Sigmoid colon (tissue), 7 donors: ENCODE results near the gene ATP1A1. TPM values are rescaled to one million over a fixed set of nuclear protein-coding genes. Genes with fewer than 3 reads are reported as not detected.

Experiments
- DNase-seq: peaks from one replicate; pipeline ENCODE4 v3.0.0-alpha.2; 2019
- H3K27ac ChIP-seq, 4 donors: fragments of 200-600 bp; sonication (generic); one replicate each; pipeline ENCODE4 v1.5.1; 2016 to 2019; ENCODE audit warnings: mild to moderate bottlenecking in 1 of 4
- H3K27me3 ChIP-seq, 3 donors: fragments of 200-600 bp; sonication (generic); one replicate each; pipeline ENCODE4 v1.5.1; 2019; ENCODE audit warnings: mild to moderate bottlenecking in 1 of 3
- H3K36me3 ChIP-seq, 4 donors: fragments of 200-600 bp; sonication (generic); one replicate each; pipeline ENCODE4 v1.5.1; 2016 to 2019
- H3K4me1 ChIP-seq, 4 donors: fragments of 200-600 bp; sonication (generic); one replicate each; pipeline ENCODE4 v1.5.1; 2017 to 2019
- H3K4me3 ChIP-seq, 4 donors: fragments of 200-600 bp; sonication (generic); one replicate each; pipeline ENCODE4 v1.5.1; 2017 to 2019; ENCODE audit warnings: mild to moderate bottlenecking in 2 of 4, moderate library complexity in 1 of 4
- H3K9me3 ChIP-seq, 4 donors: fragments of 200-600 bp in 3 of 4; sonication (generic) in 3 of 4; one replicate each; pipeline versions ENCODE4 v1.5.1 to v1.6.1; 2013 to 2019
- EP300 ChIP-seq, 4 donors: sonication (generic); formaldehyde crosslinking; IDR thresholded peaks; one replicate each; pipeline ENCODE4 v1.6.1; 2017; ENCODE audit warnings: antibody characterized with exemption in 4 of 4
- POLR2A ChIP-seq, 2 donors: fragments of 450-650 bp; IDR thresholded peaks; one replicate each; pipeline ENCODE4 v1.6.1; 2016; ENCODE audit warnings: antibody characterized with exemption in 2 of 2, mild to moderate bottlenecking in 2 of 2, moderate library complexity in 2 of 2
- POLR2AphosphoS5 ChIP-seq, 4 donors: sonication (generic); formaldehyde crosslinking; IDR thresholded peaks; one replicate each; pipeline ENCODE4 v1.6.1; 2017; ENCODE audit warnings: antibody characterized with exemption in 4 of 4
- WGBS, 2 donors: extraction: QIAGEN DNeasy Blood & Tissue Kit; methylation state at CpG; one replicate each; pipeline ENCODE4 v1.1.7; 2013; 5-methylcytosine and 5-hydroxymethylcytosine counted together
- intact Hi-C: fragments of 100-400 bp; cut with DNase I; formaldehyde crosslinking; loops from one replicate; pipeline ENCODE4 v1.15.1; 2023
- polyA plus RNA-seq, 3 donors: library from polyadenylated mRNA; stranded (reverse); fragments of 200-250 nt; gene quantifications; one replicate each; pipeline ENCODE4 v1.2.3, GENCODE V29; 2013
- total RNA-seq, 4 donors: library from RNA; depleted of rRNA; stranded (reverse); fragments of >200 nt; gene quantifications; one replicate each; pipeline ENCODE4 v1.1.0, GENCODE V29; 2016
- TF ChIP-seq, protein P1 (sequence below), 4 experiments: fragments of 450-650 bp in 3 of 4; fragments of 200-600 bp in 1 of 4; IDR thresholded peaks; one replicate each; pipeline ENCODE4 v1.5.1; 2016 to 2019; ENCODE audit warnings: antibody characterized with exemption in 4 of 4, mild to moderate bottlenecking in 3 of 4, moderate library complexity in 2 of 4
- donor health status: healthy with polysubstance abuse.
- donor health status: Bipolar disorder and iron deficiency.
- donor health status: healthy.

ATP1A1 gene
- total and polyA plus RNA-seq, 7 donors: 88.6 to 1,099 (median 101) TPM

DNA sequence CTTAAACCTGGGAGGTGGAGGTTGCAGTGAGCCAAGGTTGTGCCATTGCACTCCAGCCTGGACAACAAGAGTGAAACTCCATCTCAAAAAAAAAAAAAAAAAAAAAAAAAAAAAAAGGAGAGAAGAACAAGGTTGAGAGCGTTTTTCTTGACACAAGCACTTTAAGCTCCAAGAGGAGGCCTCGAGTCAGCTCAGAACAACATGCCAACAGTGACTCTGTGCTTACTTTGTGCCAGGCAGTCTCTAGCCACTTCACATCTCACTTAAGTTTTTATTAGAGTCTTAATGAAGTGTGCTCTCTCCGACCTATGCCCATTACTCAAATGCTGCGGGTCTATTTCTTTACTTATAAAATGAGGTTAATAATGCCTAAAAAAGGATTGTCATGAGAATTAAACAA is 13.0 kb downstream of the ATP1A1 start:
- 65 to 86% methylated on average over 4 of the region's 4 CpGs for WGBS, 2 donors
- Histone ChIP-seq H3K27me3 (no peaks in the 10 kb centered on the region), H3K27ac (no peak overlapping the region), H3K9me3 (no peaks in the 10 kb centered on the region), H3K4me1 (peaks cover 0 to 14% (median 3%) of the 10 kb centered on the region in 4 donors), H3K36me3 (peaks cover 43 to 71% (median 47%) of the 10 kb centered on the region in 4 donors), H3K4me3 (no peak overlapping the region)
- intact Hi-C loops: no loop called here
- TF ChIP-seq POLR2A (IDR thresholded peaks at IDR 0.05): no peak
- TF ChIP-seq, protein P1, sequence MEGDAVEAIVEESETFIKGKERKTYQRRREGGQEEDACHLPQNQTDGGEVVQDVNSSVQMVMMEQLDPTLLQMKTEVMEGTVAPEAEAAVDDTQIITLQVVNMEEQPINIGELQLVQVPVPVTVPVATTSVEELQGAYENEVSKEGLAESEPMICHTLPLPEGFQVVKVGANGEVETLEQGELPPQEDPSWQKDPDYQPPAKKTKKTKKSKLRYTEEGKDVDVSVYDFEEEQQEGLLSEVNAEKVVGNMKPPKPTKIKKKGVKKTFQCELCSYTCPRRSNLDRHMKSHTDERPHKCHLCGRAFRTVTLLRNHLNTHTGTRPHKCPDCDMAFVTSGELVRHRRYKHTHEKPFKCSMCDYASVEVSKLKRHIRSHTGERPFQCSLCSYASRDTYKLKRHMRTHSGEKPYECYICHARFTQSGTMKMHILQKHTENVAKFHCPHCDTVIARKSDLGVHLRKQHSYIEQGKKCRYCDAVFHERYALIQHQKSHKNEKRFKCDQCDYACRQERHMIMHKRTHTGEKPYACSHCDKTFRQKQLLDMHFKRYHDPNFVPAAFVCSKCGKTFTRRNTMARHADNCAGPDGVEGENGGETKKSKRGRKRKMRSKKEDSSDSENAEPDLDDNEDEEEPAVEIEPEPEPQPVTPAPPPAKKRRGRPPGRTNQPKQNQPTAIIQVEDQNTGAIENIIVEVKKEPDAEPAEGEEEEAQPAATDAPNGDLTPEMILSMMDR (IDR thresholded peaks at IDR 0.05): no peak
- no peak for TF ChIP-seq EP300 (IDR thresholded peaks at IDR 0.05)
- no peak for TF ChIP-seq POLR2AphosphoS5 (IDR thresholded peaks at IDR 0.05)
- no peak for DNase-seq

DNA sequence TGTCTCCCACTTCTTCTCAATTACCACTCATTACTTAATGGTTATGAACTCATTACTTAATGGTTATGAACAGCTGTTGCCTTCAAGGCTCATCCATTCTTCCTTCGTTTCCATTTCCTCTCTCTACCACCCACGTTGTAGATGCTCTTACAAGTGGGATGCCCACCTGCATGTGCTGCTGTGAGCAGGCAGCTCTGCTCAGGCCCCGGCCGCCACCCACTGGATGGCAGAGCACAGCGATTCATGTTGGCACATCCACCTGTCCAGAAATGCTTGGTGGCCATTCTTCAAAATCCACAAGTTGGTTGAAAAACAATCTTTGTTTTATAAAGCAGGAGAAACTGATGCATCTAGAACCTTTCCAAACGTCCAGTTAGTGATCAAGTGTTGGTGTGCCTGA is 14.5 kb downstream of the ATP1A1 start:
- H3K4me1 ChIP-seq: peaks cover 0 to under 1% (median 0%) of the 10 kb centered on the region in 4 donors
- DNase-seq: no peak
- H3K4me3 ChIP-seq: no peak overlapping the region
- H3K27me3 ChIP-seq: no peaks in the 10 kb centered on the region
- no peak overlapping the region for H3K27ac ChIP-seq
- H3K36me3 ChIP-seq: peaks cover 43 to 86% (median 54%) of the 10 kb centered on the region in 4 donors
- intact Hi-C loops: no loop called here
- WGBS, 2 donors: 78 to 90% methylated on average over 6 of the region's 6 CpGs
- no peaks in the 10 kb centered on the region for H3K9me3 ChIP-seq
- TF ChIP-seq POLR2A (IDR thresholded peaks at IDR 0.05): no peak
- TF ChIP-seq, protein P1 (IDR thresholded peaks at IDR 0.05): no peak

DNA sequence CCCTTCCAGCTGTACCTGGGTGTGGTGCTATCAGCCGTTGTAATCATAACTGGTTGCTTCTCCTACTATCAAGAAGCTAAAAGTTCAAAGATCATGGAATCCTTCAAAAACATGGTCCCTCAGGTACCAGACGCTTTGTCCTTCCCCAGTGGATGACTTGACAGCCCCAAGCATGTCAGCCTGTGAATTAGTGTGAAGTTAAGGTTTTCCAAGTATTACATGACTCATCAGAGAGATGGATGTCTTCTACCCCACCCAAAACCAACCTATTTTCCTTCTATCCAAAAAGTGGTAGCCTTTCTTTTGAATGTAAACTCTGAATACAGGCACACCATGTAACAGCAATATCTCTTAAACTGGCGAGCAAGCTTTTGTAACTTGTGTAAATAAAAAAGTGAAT is 15.1 kb downstream of the ATP1A1 start:
- Histone ChIP-seq H3K4me1 (no peaks in the 10 kb centered on the region), H3K9me3 (no peaks in the 10 kb centered on the region), H3K36me3 (peaks cover 43 to 92% (median 58%) of the 10 kb centered on the region in 4 donors), H3K27me3 (no peaks in the 10 kb centered on the region), H3K4me3 (no peak overlapping the region), H3K27ac (no peak overlapping the region)
- TF ChIP-seq EP300 (IDR thresholded peaks at IDR 0.05): no peak
- no peak for TF ChIP-seq POLR2A (IDR thresholded peaks at IDR 0.05)
- TF ChIP-seq, protein P1 (IDR thresholded peaks at IDR 0.05): no peak
- TF ChIP-seq POLR2AphosphoS5 (IDR thresholded peaks at IDR 0.05): no peak
- 42 to 79% methylated on average over 3 of the region's 3 CpGs for WGBS, 2 donors
- no peak for DNase-seq
- intact Hi-C loops: no loop called here

DNA sequence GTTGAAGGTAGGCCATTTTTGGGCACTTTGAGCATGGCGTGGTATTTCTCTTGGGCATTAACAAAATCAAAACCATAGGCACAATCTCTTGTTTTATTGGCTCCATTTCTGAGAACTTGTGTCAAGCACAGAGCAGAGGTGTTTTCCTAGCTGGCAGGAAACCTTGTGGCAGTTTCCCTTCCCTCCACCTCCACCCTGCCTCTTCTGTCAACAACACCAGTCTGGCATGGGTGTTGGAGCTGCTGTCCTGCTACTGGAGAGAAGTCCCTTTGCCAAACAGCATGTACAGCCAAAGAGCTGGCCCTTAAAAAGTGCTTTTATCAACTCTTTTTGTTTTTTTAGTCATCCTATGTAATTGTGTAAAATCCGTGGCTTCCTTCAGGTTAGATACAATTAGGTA is 16.0 kb downstream of the ATP1A1 start:
- 40 to 79% methylated on average over 2 of the region's 2 CpGs for WGBS, 2 donors
- Histone ChIP-seq H3K4me3 (no peak overlapping the region), H3K27ac (no peak overlapping the region), H3K36me3 (peaks cover 43 to 100% (median 65%) of the 10 kb centered on the region in 4 donors), H3K4me1 (no peaks in the 10 kb centered on the region), H3K27me3 (no peaks in the 10 kb centered on the region), H3K9me3 (no peaks in the 10 kb centered on the region)
- intact Hi-C loops: no loop called here
- DNase-seq: no peak
- TF ChIP-seq, protein P1 (IDR thresholded peaks at IDR 0.05): no peak
- TF ChIP-seq EP300 (IDR thresholded peaks at IDR 0.05) (no peak), POLR2A (IDR thresholded peaks at IDR 0.05) (no peak), POLR2AphosphoS5 (IDR thresholded peaks at IDR 0.05) (no peak)

DNA sequence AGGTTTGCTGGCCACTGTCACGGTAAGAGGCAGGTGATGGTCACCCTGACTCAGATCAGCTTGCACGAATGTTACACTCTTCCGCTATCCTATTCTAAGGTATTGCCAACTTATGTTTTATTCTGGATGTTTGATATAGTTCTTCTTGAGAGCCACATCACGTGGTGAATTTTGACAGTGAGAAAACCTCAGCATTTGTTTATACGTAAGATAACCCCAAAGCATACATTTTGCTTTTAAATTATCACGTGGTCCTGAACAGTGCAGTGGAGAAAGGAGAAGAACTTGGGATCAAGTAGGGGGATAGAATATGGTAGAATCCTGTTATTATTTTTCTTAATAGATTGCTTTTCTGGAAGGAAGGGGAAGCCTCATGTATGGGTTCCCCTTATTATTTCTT is 16.6 kb downstream of the ATP1A1 start:
- Histone ChIP-seq H3K27me3 (no peaks in the 10 kb centered on the region), H3K36me3 (peaks cover 43 to 100% (median 68%) of the 10 kb centered on the region in 4 donors), H3K9me3 (no peaks in the 10 kb centered on the region), H3K4me3 (no peak overlapping the region), H3K4me1 (no peaks in the 10 kb centered on the region), H3K27ac (no peak overlapping the region)
- 87 to 92% methylated on average over 6 of the region's 6 CpGs for WGBS, 2 donors
- TF ChIP-seq EP300 (IDR thresholded peaks at IDR 0.05): no peak
- TF ChIP-seq POLR2AphosphoS5 (IDR thresholded peaks at IDR 0.05): no peak
- no peak for TF ChIP-seq POLR2A (IDR thresholded peaks at IDR 0.05)
- TF ChIP-seq, protein P1 (IDR thresholded peaks at IDR 0.05): no peak
- no peak for DNase-seq
- intact Hi-C loops: no loop called here
